ENCODE data around the gene GABPB2. TPM values are rescaled to one million over a fixed set of nuclear protein-coding genes. Genes with fewer than 3 reads are reported as not detected.

GABPB2 gene
- total and polyA plus RNA-seq, 2 of the 13 experiments (the other 11 are each of a cell fraction or from before 2014, with no cell fraction given) = 0.09 TPM; not detected in 1

GRCh38 chr1:151059109-151060006 lies 11.2 kb upstream of the GABPB2 start, which contains the start of gene CDC42SE1 (continued):
- TF ChIP-seq ZSCAN30 (CRISPR knock-in tag; IDR thresholded peaks at IDR 0.05) (no peak), ATM (IDR thresholded peaks at IDR 0.05; ENCODE audit: borderline replicate concordance) (no peak), ZNF605 (CRISPR knock-in tag; IDR thresholded peaks at IDR 0.05) (no peak), KLF16 (CRISPR knock-in tag; IDR thresholded peaks at IDR 0.05) (peak in 1 of 2 experiments; percentile 72; a peak in 1 of 4 replicates), ZNF407 (CRISPR knock-in tag; IDR thresholded peaks at IDR 0.05; ENCODE audit: not compliant biosample characterization) (no peak), AHDC1 (CRISPR knock-in tag; IDR thresholded peaks at IDR 0.05; ENCODE audit: borderline replicate concordance) (no peak), ZBTB38 (CRISPR knock-in tag; IDR thresholded peaks at IDR 0.05) (peak; percentile 68; the same call in 1 of the 2 replicates), BRCA1 (CRISPR knock-in tag; IDR thresholded peaks at IDR 0.05) (no peak)
- TF ChIP-seq, protein P1, sequence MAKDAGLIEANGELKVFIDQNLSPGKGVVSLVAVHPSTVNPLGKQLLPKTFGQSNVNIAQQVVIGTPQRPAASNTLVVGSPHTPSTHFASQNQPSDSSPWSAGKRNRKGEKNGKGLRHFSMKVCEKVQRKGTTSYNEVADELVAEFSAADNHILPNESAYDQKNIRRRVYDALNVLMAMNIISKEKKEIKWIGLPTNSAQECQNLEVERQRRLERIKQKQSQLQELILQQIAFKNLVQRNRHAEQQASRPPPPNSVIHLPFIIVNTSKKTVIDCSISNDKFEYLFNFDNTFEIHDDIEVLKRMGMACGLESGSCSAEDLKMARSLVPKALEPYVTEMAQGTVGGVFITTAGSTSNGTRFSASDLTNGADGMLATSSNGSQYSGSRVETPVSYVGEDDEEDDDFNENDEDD (CRISPR knock-in tag; IDR thresholded peaks at IDR 0.05; ENCODE audit: borderline replicate concordance) = peak; percentile 29; the same call in 1 of the 2 replicates
